GM18861 (cell line): ENCODE results near the gene C11orf54.
"Not testable (repeated sequence)": the region's sequence is repeated elsewhere in the genome, so short reads cannot be mapped to it uniquely, and the experiment has no call there.

Experiments
- ATAC-seq: cut with Tn5 transposase; IDR thresholded peaks from one replicate; pipeline ENCODE4 v1.9.1; 2021; ENCODE audit not compliant: unreplicated experiment

The C11orf54 gene

DNA sequence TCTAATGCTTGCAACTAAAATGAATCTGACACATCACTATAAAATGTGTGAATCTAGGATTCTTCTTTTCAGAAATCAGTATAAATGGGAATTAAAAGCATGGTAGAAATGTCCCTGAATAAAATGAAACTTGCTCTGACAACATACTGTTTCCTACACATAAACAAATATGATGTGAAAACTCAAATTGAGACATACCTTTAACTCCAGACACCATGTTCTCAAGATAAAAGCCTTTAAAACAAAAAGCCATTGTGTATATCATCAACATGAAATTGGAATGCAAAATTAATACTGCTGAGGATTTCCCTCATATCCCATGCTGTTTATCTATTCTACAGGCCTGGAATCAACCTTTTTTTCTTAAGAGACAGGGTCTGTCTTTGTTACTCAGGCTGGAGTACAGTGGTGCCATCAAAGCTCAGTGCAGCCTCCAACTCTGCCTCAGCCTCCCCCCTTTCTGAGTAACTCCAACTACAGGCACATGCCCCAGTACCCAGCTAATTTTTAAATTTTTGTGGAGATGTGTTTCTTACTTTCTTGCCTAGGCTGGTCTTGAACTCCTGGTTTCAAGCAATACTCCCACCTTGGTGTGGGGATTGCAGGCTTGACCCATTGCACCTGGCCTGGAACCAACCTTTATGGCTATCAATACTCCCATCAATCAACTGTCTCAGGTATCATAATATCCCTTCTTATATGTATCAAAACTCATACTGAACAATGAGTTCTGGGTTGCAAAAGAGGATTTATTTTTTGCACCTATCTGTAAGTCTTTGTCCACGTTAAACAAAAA is 6.8 kb upstream of the C11orf54 start:
- no peak for ATAC-seq

- ATAC-seq = no peak
These were observed 5.8 kb upstream of the C11orf54 start for GRCh38 chr11:93735627-93736026.

GRCh38 chr11:93736129-93736528 is 5.3 kb upstream of the C11orf54 start:
- ATAC-seq = no peak

- no peak for ATAC-seq
These were observed 3.4 kb upstream of the C11orf54 start for GRCh38 chr11:93737904-93738612.

- no peak for ATAC-seq
These were observed 2.8 kb upstream of the C11orf54 start for GRCh38 chr11:93738647-93739081.

- no peak for ATAC-seq
These were observed 1.3 kb upstream of the C11orf54 start for GRCh38 chr11:93740031-93740729.

GRCh38 chr11:93740730-93741093 is 760 bp upstream of the C11orf54 start:
- ATAC-seq = peak; percentile 23

- no peak for ATAC-seq
These were observed 382 bp downstream of the C11orf54 start for GRCh38 chr11:93741882-93742226.

DNA sequence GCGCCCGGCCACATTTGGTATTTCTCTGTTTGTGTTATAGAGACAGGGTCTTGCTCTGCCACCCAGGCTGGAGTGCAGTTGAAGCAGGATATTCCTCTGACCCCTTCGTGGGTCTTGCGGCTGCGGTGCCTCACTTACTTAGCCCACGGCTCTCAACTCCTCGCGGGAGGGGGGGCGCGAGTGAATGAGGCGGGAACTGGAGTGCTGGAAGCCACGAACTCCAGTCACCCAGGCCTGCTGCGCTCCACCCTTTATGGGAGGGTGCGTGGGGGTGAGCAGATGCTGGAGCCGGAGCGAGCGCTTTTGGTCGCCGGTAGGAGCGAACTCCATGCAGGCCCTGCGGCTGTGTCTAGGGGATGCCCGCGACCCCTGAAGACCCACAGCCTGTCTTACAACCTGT is 1.8 kb downstream of the C11orf54 start:
- no peak for ATAC-seq

DNA sequence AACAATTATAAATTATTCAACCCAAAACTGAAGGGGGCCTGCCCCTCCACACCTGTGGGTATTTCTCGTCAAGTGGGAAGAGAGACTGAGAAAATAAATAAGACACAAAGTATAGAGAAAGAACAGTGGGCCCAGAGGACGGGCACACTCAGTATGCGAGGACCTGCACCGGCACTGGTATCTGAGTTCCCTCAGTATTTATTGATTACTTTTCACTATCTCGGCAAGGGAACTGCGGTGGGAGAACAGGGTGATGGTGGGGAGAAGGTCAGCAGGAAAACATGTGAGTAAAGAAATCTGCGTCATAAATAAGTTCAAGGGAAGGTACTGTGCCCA is 3.2 kb downstream of the C11orf54 start:
- ATAC-seq = no peak

DNA sequence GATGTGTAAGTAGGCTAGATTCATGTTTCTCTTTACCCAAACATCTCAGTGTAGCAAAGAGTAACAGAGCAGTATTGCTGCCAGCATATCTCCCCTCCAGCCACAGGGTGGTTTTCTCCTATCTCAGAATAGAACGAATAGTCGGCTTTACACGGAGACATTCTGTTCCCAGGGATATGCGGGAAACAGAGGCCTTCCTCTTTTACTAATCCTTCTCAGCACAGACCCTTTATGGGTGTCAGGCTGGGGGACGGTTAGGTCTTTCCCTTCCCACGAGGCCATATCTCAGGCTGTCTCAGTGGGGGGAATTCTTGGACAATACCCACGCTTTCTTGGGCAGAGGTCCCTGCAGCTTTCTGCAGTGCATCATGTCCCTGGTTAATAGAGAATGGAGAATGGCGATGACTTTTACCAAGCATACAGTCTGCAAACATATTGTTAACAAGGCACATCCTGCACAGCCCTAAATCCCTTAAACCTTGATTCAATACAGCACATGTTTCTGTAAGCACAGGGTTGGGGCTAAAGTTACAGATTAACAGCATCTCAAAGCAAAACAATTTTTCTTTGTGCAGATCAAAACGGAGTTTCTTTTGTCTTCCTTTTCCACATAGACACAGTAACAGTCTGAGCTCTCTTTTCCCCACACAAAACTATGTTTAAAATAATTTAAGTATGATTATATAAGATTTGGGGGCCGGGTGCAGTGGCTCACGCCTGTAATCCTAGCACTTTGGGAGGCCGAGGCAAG is 3.7 kb downstream of the C11orf54 start:
- not testable (repeated sequence) for ATAC-seq

- no peak for ATAC-seq
These were observed 4.6 kb downstream of the C11orf54 start for GRCh38 chr11:93746101-93746500.

DNA sequence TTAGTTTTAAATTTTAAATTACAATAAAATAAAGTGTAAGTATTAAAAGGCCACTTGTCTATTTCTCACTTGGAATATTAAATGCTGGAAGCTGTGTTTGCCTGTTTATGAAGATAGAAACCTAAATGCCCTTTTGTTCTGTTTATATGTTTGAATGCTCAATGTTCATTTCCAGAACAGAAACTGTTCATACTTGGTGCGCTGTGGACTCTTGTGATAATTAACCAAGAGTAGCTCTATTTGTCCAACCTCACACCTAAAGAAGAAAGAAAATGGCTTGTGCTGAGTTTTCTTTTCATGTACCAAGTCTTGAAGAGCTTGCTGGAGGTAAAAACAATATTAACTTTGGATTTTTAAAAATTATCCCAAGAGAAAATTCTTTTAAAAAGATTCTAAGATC is 5.7 kb downstream of the C11orf54 start:
- ATAC-seq = peak; percentile 93

GRCh38 chr11:93751001-93751400 is 9.5 kb downstream of the C11orf54 start:
- no peak for ATAC-seq

DNA sequence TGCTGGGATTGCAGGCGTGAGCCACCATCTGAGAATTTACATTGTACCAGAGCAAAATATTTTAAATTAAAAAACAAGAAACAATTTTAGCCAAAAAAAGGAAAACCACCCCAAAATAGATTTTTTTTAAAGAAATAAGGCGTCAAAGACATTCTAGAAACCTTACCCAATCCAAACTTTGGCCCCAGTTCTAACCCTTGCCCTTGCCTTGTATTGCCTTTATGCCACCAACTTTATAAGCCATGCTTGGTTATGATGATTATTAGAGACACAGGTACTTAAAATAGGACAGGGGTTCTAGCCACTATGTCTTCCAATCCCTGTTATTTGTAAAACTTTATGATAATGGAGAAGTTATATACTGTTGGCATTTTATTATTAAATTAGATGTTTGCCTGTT is 11.8 kb downstream of the C11orf54 start:
- ATAC-seq = no peak

GRCh38 chr11:93756748-93757147 is 15.3 kb downstream of the C11orf54 start:
- ATAC-seq = no peak

- no peak for ATAC-seq
These were observed 15.8 kb downstream of the C11orf54 start for GRCh38 chr11:93757301-93757700.

GRCh38 chr11:93757924-93758865 is 16.7 kb downstream of the C11orf54 start:
- ATAC-seq = no peak

DNA sequence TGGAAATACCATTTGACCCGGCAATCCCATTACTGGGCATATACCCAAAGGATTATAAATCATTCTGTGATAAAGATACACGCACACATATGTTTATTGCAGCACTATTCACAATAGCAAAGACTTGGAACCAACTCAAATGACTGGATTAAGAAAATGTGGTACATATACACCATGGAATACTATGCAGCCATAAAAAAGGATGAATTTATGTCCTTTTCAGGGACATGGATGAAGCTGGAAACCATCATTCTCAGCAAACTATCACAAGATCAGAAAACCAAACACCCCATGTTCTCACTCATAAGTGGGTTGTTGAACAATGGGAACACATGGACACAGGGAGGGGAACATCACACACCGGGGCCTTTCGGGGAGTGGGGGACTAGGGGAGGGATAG is 17.7 kb downstream of the C11orf54 start:
- ATAC-seq = not testable (repeated sequence)

- no peak for ATAC-seq
These were observed 20.4 kb downstream of the C11orf54 start for GRCh38 chr11:93761910-93762309.
